HEK293 (cell line): ENCODE measurements around the gene DBNL.

Experiments
- CTCF ChIA-PET: fragments of 350-600 bp; formaldehyde crosslinking; extraction: SDS; loops from one replicate; lab custom pipeline; 2021; ENCODE audit warnings: antibody characterized with exemption; lab: Yijun Ruan, JAX
- POLR2A ChIA-PET: fragments of 300-600 bp; formaldehyde crosslinking; extraction: SDS; loops from one replicate; lab custom pipeline; 2020; ENCODE audit warnings: antibody characterized with exemption, inconsistent platforms; lab: Yijun Ruan, JAX
- H3K27ac ChIP-seq: fragments of 200-500 bp; sonication (Bioruptor generic); 2 replicates; pipeline ENCODE4 v1.5.1; 2014; ENCODE audit warnings: low read depth, low read length, control low read depth, inconsistent platforms; ENCODE audit errors: extremely low read depth
- H3K36me3 ChIP-seq, 2 experiments: fragments of 200-500 bp in 1 of 2; sonication (Bioruptor generic) in 1 of 2; 1 replicate in 1 of 2; 2 replicates in 1 of 2; pipeline ENCODE4 v1.5.1; 2014 to 2017; ENCODE audit warnings: inconsistent platforms in 2 of 2, low read length in 2 of 2; ENCODE audit not compliant: control insufficient read depth in 2 of 2, insufficient read depth in 1 of 2
- H3K4me1 ChIP-seq: fragments of 200-500 bp; sonication (Bioruptor generic); 2 replicates; pipeline ENCODE4 v1.5.1; 2014; ENCODE audit warnings: mild to moderate bottlenecking, low read length, inconsistent platforms; ENCODE audit not compliant: control insufficient read depth, insufficient read depth
- H3K4me3 ChIP-seq: 2 replicates; pipeline ENCODE4 v1.5.1; 2011; ENCODE audit warnings: low read depth, mild to moderate bottlenecking, control low read depth, low read length, moderate library complexity
- H3K9me3 ChIP-seq: fragments of 200-500 bp; sonication (Bioruptor generic); 2 replicates; pipeline ENCODE4 v1.5.1; 2014; ENCODE audit warnings: low read depth, low read length, inconsistent platforms; ENCODE audit not compliant: control insufficient read depth, insufficient read depth
- AEBP2 ChIP-seq: fragments of 450-650 bp; formaldehyde crosslinking; IDR thresholded peaks from 2 replicates; pipeline ENCODE4 v1.5.1; 2016; ENCODE audit warnings: missing biosample characterization, missing genetic modification characterization, borderline replicate concordance
- BCL11A ChIP-seq: fragments of 450-650 bp; formaldehyde crosslinking; IDR thresholded peaks from 2 replicates; pipeline ENCODE4 v1.5.1; 2016; ENCODE audit warnings: low read depth, missing biosample characterization, missing genetic modification characterization
- BCL6B ChIP-seq: fragments of 450-650 bp; formaldehyde crosslinking; IDR thresholded peaks from 2 replicates; pipeline ENCODE4 v1.5.1; 2017; ENCODE audit warnings: missing biosample characterization, missing genetic modification characterization
- IKZF3 ChIP-seq: fragments of 450-650 bp; IDR thresholded peaks from 2 replicates; pipeline ENCODE4 v1.5.0; 2018; ENCODE audit warnings: missing biosample characterization, mild to moderate bottlenecking, missing genetic modification characterization, moderate library complexity
- PRDM4 ChIP-seq: fragments of 450-650 bp; formaldehyde crosslinking; IDR thresholded peaks from 2 replicates; pipeline ENCODE4 v1.5.1; 2017; ENCODE audit warnings: missing biosample characterization, missing genetic modification characterization
- SP2 ChIP-seq: fragments of 450-650 bp; formaldehyde crosslinking; IDR thresholded peaks from 2 replicates; pipeline ENCODE4 v1.5.1; 2016; ENCODE audit warnings: missing biosample characterization, missing genetic modification characterization
- YY1 ChIP-seq: fragments of 450-650 bp; formaldehyde crosslinking; IDR thresholded peaks from 2 replicates; pipeline ENCODE4 v1.5.1; 2018; ENCODE audit warnings: missing biosample characterization, missing genetic modification characterization
- YY2 ChIP-seq: fragments of 450-650 bp; formaldehyde crosslinking; IDR thresholded peaks from 2 replicates; pipeline ENCODE4 v1.5.1; 2016; ENCODE audit warnings: missing biosample characterization, missing genetic modification characterization
- ZBTB20 ChIP-seq: fragments of 450-650 bp; formaldehyde crosslinking; IDR thresholded peaks from 2 replicates; pipeline ENCODE4 v1.5.1; 2016; ENCODE audit warnings: missing biosample characterization, missing genetic modification characterization
- ZFP37 ChIP-seq: fragments of 450-650 bp; formaldehyde crosslinking; IDR thresholded peaks from 2 replicates; pipeline ENCODE4 v1.5.1; 2016; ENCODE audit warnings: missing biosample characterization, missing genetic modification characterization
- ZNF2 ChIP-seq: fragments of 450-650 bp; formaldehyde crosslinking; IDR thresholded peaks from 2 replicates; pipeline ENCODE4 v1.5.1; 2016; ENCODE audit warnings: missing biosample characterization, missing genetic modification characterization
- ZNF23 ChIP-seq: fragments of 450-650 bp; formaldehyde crosslinking; IDR thresholded peaks from 2 replicates; pipeline ENCODE4 v1.5.1; 2016; ENCODE audit warnings: missing biosample characterization, missing genetic modification characterization, borderline replicate concordance
- ZNF335 ChIP-seq: fragments of 450-650 bp; formaldehyde crosslinking; conservative IDR thresholded peaks from 2 replicates; pipeline ENCODE4 v1.5.1; 2016; ENCODE audit warnings: missing biosample characterization, missing genetic modification characterization
- ZNF510 ChIP-seq: fragments of 450-650 bp; formaldehyde crosslinking; IDR thresholded peaks from 2 replicates; pipeline ENCODE4 v1.5.1; 2018; ENCODE audit warnings: mild to moderate bottlenecking, missing genetic modification characterization, missing biosample characterization; ENCODE audit not compliant: insufficient replicate concordance
- ZNF654 ChIP-seq: fragments of 450-650 bp; formaldehyde crosslinking; IDR thresholded peaks from 2 replicates; pipeline ENCODE4 v1.5.1; 2016; ENCODE audit warnings: low read depth, missing biosample characterization, missing genetic modification characterization
- ZNF707 ChIP-seq: fragments of 450-650 bp; formaldehyde crosslinking; IDR thresholded peaks from 2 replicates; pipeline ENCODE4 v1.5.1; 2016; ENCODE audit warnings: missing biosample characterization, missing genetic modification characterization
- ZNF747 ChIP-seq: fragments of 450-650 bp; formaldehyde crosslinking; IDR thresholded peaks from 2 replicates; pipeline ENCODE4 v1.5.1; 2016; ENCODE audit warnings: missing biosample characterization, missing genetic modification characterization
- TF ChIP-seq, protein P1 (sequence below): fragments of 450-650 bp; formaldehyde crosslinking; IDR thresholded peaks from 2 replicates; pipeline ENCODE4 v1.5.1; 2016; ENCODE audit warnings: missing biosample characterization, missing genetic modification characterization
- TF ChIP-seq, protein P2 (sequence below): fragments of 450-650 bp; formaldehyde crosslinking; IDR thresholded peaks from 2 replicates; pipeline ENCODE4 v1.5.1; 2016; ENCODE audit warnings: missing biosample characterization, missing genetic modification characterization

DBNL gene

DNA sequence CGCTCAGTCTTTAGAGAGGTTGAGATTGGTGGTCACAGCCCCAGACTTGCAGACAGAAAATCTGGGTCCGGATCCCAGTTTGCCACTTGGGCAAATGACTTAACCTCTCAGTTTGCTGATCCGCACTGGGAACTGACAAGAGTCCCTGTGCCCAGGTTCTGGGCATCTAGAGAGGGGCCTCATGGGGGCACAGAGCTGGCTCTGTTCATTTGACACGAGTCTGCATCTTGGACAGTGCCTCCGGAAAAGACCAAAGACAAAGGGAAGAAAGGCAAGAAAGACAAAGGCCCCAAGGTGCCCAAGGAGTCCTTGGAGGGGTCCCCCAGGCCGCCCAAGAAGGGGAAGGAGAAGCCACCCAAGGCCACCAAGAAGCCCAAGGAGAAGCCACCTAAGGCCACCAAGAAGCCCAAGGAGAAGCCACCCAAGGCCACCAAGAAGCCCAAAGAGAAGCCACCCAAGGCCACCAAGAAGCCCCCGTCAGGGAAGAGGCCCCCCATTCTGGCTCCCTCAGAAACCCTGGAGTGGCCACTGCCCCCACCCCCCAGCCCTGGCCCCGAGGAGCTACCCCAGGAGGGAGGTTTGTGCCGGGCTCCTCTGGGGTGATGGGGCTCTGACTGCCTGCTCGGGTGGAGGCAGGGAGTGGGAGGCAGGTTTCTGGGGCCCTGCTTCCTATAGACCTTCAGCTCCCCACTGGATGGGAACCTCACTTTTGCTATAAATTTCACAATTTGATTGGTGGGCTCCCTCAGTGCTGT lies 62.0 kb downstream of the DBNL start:
- ChIA-PET CTCF (no interaction called here), POLR2A (interaction anchor here (1.5 kb wide), 1 partner anchor 10 kb away, joined by 3 read pairs; no protein-coding TSS in a partner anchor)
- no peaks in the 10 kb centered on the region for H3K9me3 ChIP-seq
- no peaks in the 10 kb centered on the region for H3K36me3 ChIP-seq
- no peak overlapping the region for H3K4me3 ChIP-seq
- TF ChIP-seq AEBP2 (tag by site-specific recombination) (no peak), SP2 (no peak), BCL6B (tag by site-specific recombination) (no peak), ZNF510 (tag by site-specific recombination) (no peak), ZNF335 (tag by site-specific recombination) (no peak), PRDM4 (tag by site-specific recombination) (no peak), YY1 (tag by site-specific recombination) (no peak), ZFP37 (tag by site-specific recombination) (no peak), ZNF654 (tag by site-specific recombination) (no peak), YY2 (tag by site-specific recombination) (no peak), ZBTB20 (tag by site-specific recombination) (no peak), ZNF2 (tag by site-specific recombination) (no peak), IKZF3 (no peak), BCL11A (tag by site-specific recombination) (no peak), ZNF707 (no peak), ZNF23 (tag by site-specific recombination) (no peak), ZNF747 (no peak)
- TF ChIP-seq, protein P1, sequence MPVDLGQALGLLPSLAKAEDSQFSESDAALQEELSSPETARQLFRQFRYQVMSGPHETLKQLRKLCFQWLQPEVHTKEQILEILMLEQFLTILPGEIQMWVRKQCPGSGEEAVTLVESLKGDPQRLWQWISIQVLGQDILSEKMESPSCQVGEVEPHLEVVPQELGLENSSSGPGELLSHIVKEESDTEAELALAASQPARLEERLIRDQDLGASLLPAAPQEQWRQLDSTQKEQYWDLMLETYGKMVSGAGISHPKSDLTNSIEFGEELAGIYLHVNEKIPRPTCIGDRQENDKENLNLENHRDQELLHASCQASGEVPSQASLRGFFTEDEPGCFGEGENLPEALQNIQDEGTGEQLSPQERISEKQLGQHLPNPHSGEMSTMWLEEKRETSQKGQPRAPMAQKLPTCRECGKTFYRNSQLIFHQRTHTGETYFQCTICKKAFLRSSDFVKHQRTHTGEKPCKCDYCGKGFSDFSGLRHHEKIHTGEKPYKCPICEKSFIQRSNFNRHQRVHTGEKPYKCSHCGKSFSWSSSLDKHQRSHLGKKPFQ (tag by site-specific recombination), result no peak
- TF ChIP-seq, protein P2, sequence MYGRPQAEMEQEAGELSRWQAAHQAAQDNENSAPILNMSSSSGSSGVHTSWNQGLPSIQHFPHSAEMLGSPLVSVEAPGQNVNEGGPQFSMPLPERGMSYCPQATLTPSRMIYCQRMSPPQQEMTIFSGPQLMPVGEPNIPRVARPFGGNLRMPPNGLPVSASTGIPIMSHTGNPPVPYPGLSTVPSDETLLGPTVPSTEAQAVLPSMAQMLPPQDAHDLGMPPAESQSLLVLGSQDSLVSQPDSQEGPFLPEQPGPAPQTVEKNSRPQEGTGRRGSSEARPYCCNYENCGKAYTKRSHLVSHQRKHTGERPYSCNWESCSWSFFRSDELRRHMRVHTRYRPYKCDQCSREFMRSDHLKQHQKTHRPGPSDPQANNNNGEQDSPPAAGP, result no peak
- no peak overlapping the region for H3K27ac ChIP-seq
- H3K4me1 ChIP-seq, result no peaks in the 10 kb centered on the region
